BJ (cell line): ENCODE measurements around the gene NPAS2. TPM values are rescaled to one million over a fixed set of nuclear protein-coding genes. Genes with fewer than 3 reads are reported as not detected.

ENCODE experiments used
- CTCF ChIA-PET: fragments of 350-600 bp; formaldehyde crosslinking; extraction: SDS; loops from one replicate; lab custom pipeline; 2021; ENCODE audit warnings: antibody characterized with exemption, inconsistent platforms; lab: Yijun Ruan, JAX
- POLR2A ChIA-PET: fragments of 300-600 bp; sonication (Branson Sonifier 250); formaldehyde crosslinking; extraction: SDS; loops from one replicate; lab custom pipeline; 2021; ENCODE audit warnings: antibody characterized with exemption; lab: Charles Lee
- DNase-seq: peaks from one replicate; pipeline ENCODE4 v3.0.0-alpha.2; 2011; ENCODE audit warnings: low read depth
- H3K27me3 ChIP-seq: 2 replicates; pipeline ENCODE4 v1.6.0; 2011; ENCODE audit warnings: low read length; ENCODE audit not compliant: control insufficient read depth, insufficient read depth
- H3K36me3 ChIP-seq: 2 replicates; pipeline ENCODE4 v1.5.1; 2011; ENCODE audit warnings: low read length; ENCODE audit not compliant: control insufficient read depth, insufficient read depth
- H3K4me3 ChIP-seq: 2 replicates; pipeline ENCODE4 v1.5.1; 2011; ENCODE audit warnings: low read depth, mild to moderate bottlenecking, control low read depth, low read length
- CTCF ChIP-seq: IDR thresholded peaks from 2 replicates; pipeline ENCODE4 v1.5.1; 2011; ENCODE audit warnings: low read depth, mild to moderate bottlenecking, control low read depth, inconsistent platforms, low read length, moderate library complexity; ENCODE audit not compliant: insufficient read depth
- polyA plus RNA-seq: library from polyadenylated mRNA; depleted of rRNA; stranded (reverse); fragments of >200 nt; gene quantifications from 2 replicates; pipeline ENCODE4 v1.2.3, GENCODE V29; 2011

Gene NPAS2
- polyA plus RNA-seq, 1 experiment: 13.1 TPM

- DNase-seq: no peak
- POLR2A ChIA-PET: interaction anchor here (0.6 kb wide), 1 partner anchor 9 kb away, joined by 15 read pairs; no protein-coding TSS in a partner anchor
- CTCF ChIA-PET: no interaction called here
- no peaks in the 10 kb centered on the region for H3K27me3 ChIP-seq
- no peak overlapping the region for H3K4me3 ChIP-seq
- no peaks in the 10 kb centered on the region for H3K36me3 ChIP-seq
- no peak for TF ChIP-seq CTCF
Measured at GRCh38 chr2:100856732-100857131, 36.8 kb downstream of the NPAS2 start.

GRCh38 chr2:100857341-100857740 is 37.4 kb downstream of the NPAS2 start:
- TF ChIP-seq CTCF: no peak
- ChIA-PET CTCF (interaction anchor here (1.0 kb wide), 1 partner anchor 127 kb away, joined by 3 read pairs; no protein-coding TSS in a partner anchor), POLR2A (no interaction called here)
- DNase-seq: no peak
- Histone ChIP-seq H3K4me3 (no peak overlapping the region), H3K36me3 (no peaks in the 10 kb centered on the region), H3K27me3 (no peaks in the 10 kb centered on the region)

- H3K4me3 ChIP-seq: no peak overlapping the region
- peak; percentile 85 for DNase-seq
- no peaks in the 10 kb centered on the region for H3K27me3 ChIP-seq
- ChIA-PET POLR2A (no interaction called here), CTCF (interaction anchor here (0.7 to 1.0 kb wide), 2 partner anchors 128 to 131 kb away, joined by 3 read pairs; no protein-coding TSS in a partner anchor)
- TF ChIP-seq CTCF: no peak
- no peaks in the 10 kb centered on the region for H3K36me3 ChIP-seq
Measured at GRCh38 chr2:100857915-100858314, 38.0 kb downstream of the NPAS2 start.

- Histone ChIP-seq H3K36me3 (no peaks in the 10 kb centered on the region), H3K27me3 (no peaks in the 10 kb centered on the region), H3K4me3 (no peak overlapping the region)
- ChIA-PET CTCF (no interaction called here), POLR2A (no interaction called here)
- no peak for TF ChIP-seq CTCF
- no peak for DNase-seq
Measured at GRCh38 chr2:100859902-100860301, 40.0 kb downstream of the NPAS2 start.

- Histone ChIP-seq H3K27me3 (no peaks in the 10 kb centered on the region), H3K36me3 (no peaks in the 10 kb centered on the region), H3K4me3 (no peak overlapping the region)
- no peak for DNase-seq
- ChIA-PET POLR2A (no interaction called here), CTCF (interaction anchor here (0.9 to 1.0 kb wide), 2 partner anchors 10 to 131 kb away, joined by 3 read pairs; no protein-coding TSS in a partner anchor)
- no peak for TF ChIP-seq CTCF
Measured at GRCh38 chr2:100861340-100861739, 41.4 kb downstream of the NPAS2 start.
